NCI-H748 (cell line): ENCODE data around the gene WDR70.
"Not testable (repeated sequence)": the region's sequence is repeated elsewhere in the genome, so short reads cannot be mapped to it uniquely, and the experiment has no call there.

Experiments
- DNase-seq: peaks from one replicate; lab custom pipeline; 2025; ENCODE audit not compliant: unreplicated experiment; lab: John Stamatoyannopoulos, UW

WDR70 gene

DNA sequence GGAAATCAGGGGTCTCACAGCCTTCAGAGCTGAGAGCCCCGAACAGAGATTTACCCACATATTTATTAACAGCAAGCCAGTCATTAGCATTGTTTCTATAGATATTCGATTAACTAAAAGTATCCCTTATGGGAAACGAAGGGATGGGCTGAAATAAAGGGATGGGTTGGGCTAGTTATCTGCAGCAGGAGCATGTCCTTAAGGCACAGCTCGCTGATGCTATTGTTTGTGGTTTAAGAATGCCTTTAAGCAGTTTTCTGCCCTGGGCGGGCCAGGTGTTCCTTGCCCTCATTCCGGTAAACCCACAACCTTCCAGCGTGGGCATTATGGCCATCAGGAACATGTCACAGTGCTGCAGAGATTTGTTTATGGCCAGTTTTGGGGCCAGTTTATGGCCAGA lies 74.1 kb downstream of the WDR70 start:
- DNase-seq: not testable (repeated sequence)

- DNase-seq: not testable (repeated sequence)
Measured at GRCh38 chr5:37454402-37455055, 75.4 kb downstream of the WDR70 start.

DNA sequence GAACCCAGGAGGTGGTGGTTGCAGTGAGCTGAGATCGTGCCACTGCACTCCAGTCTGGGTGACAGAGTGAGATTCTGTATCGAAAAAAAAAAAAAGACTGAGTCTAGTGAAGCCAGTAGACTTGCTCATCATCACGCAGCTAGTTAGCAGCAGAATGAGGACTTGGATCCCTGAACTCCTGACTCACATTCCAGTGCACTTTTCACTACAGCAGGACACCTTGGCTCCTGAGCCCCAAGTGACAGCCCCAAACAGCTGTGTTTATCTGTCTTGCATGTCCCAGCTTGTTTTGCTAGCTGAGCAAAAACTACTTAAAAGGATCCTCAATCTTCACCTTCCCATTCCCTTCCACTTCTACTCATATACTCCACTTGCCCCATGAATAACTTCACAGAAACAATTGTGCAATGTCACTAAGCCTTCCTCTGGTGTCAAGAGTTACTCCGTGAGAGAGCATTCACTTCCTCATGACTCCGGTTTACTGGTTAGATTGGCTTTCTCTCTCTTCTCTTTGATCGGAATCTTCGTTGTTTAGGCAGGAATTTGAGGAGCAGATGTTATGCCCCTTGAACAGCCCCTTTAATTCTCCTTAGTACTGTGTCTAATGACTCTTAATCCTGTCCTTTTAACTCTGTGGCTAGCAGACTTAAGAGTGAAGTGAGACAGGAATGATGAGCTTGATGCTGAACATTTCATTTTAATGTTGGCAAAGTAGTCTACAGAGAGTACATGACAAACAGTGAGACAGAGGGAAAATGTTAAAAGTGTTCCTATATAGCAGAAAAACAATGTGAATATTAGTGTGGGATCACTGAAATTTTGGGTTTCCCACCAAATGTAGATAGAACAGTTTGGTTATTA lies 84.3 kb downstream of the WDR70 start:
- not testable (repeated sequence) for DNase-seq

DNA sequence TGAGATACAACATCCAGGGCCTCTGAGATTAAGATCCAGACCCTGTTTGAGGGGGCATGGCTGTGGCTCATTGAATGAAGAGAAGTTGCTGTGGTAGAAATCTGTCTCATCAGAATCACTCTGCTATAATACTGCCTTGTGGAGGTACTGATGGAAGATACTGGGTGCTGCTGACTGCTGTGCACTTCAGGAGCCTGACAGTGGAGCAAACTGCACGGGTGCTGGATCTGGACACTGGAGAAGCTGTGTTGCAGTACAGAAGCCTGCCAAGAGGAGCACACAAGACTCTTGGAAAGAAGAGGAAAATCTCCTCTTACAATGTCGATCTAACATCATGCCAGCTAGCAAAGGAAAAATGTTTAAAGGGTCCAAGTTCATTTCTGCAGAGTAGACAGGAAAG lies 85.5 kb downstream of the WDR70 start:
- not testable (repeated sequence) for DNase-seq

- not testable (repeated sequence) for DNase-seq
Measured at GRCh38 chr5:37469383-37469782, 90.3 kb downstream of the WDR70 start.

DNA sequence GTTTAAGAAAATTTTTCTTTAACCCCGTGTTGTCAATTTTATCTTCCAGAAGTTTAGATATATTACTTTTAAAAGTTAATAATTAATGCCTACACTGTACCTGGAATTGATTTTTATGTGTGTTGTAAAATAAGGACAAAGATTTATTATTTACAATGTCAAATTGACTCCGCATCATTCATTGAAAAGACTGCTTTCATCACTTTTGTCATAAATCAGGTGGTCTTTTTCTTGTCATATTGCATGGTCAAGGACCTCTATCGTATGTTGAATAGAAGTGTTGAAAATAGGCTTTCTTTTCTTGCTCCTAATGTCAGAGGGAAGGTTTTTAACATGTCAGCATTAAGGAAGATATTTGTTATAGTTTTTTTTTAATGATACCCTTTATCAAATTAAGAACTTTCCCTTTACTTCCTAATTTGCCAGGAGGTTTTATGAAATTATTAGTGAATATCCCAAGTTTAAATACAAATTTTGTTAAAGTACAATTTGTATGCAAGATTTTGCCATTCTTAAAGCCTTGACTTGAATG lies 92.6 kb downstream of the WDR70 start:
- DNase-seq: no peak

GRCh38 chr5:37477426-37477825 lies 98.3 kb downstream of the WDR70 start:
- no peak for DNase-seq

DNA sequence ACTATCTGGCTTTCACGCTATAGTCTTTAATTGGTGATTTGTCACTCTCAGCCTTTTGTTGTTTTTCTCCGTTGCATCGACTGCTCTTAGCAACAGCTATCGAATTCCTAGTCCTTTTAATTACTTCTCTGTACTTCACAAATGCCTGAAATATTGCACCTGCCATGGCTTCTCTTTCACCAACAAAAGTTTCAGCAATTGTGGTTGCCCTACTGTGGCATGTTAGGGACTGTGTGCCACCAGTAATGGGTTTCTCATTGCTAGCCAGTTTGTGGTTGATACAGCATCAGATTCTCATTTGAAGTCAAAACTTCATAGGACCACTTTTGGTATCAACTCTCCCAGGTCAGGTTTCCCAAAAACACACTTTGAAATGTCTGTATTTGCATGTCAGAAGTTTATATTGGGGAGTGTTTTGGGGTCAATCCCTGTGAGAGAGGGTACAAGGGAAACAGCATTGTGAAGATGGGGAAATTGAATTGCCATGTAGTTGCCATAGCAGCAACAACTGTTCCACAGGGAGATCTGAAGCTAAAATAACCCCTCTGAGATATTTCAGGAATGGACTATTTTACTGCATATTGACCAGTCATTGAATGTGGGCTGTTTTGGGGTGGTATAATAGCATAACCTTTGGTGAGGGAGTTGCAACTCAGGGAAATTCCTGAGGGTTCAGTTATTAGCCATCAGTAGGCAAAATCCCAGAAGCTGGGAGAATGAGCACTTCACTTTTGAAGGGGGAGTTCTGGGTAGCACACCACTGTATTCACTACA lies 99.2 kb downstream of the WDR70 start:
- DNase-seq: peak; percentile 35

DNA sequence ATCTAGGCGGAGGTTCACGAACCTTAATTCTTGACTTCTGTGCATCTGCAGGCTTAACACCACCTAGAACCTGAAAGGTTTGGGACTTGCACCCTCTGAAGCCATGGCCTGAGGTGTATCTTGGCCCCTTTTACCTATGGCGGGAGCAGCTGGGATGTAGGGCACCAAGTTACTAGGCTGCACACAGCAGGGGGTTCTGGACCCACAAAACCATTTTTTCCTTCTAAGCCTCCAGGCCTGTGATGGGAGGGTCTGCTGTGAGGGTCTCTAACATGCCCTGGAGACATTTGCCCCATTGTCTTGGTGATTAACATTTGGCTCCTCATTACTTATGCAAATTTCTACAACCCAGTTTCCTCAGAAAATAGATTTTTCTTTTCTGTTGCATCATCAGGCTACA lies 102.3 kb downstream of the WDR70 start:
- not testable (repeated sequence) for DNase-seq

- no peak for DNase-seq
Measured at GRCh38 chr5:37490120-37490810, 111.1 kb downstream of the WDR70 start.

- no peak for DNase-seq
Measured at GRCh38 chr5:37490931-37491330, 111.8 kb downstream of the WDR70 start.

DNA sequence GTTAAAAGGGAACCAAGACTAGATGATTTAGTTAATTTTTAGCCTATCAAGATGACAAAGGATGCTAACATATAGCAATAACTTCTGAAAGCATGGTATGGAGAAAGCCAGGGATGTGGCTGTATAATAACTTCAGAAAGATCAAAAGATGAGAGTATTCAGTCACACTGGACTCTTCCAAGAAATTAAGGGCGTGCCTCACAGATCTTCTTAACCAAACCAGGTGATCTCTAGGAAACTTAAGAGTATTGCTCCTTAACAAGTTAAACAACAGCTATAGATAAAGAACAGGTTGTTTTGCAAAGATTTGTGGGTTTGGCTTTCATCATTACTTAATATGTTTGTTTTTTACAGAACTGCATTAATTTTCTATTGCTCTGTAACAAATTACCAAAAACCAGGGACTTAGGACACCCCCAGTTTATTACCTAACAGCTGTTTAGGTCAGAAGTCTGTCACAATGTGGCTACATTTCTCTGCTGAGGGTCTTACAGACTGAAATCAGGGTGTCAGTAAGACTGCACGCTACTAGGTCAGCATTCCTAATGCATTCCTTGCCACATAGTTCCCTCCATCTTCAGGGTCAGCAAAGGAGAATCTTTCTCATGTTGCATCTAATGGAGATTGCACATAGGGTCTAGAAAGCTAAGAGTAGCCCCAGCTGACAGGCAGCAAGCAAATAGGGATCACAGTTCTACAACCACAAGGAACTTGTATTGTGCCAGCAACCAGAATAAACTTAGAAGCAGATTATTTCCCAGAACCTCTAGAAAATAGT lies 113.8 kb downstream of the WDR70 start:
- no peak for DNase-seq

DNA sequence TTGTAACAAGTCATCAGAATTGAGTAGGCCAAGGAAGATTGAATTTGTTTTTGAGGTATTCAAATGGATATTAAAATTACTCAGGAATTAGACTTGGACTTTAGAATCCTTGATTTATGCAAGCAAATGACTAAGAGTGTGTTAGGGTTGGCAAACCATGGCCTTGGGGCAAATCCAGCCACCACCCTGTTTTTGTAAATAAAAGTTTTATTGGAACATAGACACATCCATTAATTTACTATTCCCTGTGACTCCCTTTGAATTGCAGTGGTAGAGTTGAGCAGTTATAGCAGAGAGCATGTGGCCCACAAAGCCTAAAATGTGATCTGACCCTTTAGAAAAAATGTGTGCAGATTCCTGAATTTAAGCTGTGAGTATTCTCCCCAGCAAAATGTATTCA lies 115.6 kb downstream of the WDR70 start:
- DNase-seq: no peak

DNA sequence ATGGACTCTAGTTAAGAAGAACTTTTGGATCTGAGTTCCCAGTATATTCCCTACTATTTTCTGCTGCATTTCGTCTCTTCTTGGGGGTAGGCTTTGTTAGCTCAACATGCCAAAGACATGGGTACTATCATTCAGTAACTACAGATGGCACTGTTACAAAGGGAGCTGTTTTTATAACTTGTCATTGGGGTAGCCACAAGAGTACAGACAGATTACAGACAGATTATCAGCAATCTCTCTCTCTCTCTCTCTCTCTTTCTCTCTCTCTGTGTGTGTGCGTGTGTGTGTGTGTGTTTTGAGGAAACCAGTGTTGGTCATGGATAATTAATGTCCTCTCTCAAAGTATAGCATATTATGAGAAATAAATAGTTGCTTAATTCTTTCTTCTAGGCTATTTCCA lies 116.1 kb downstream of the WDR70 start:
- no peak for DNase-seq

DNA sequence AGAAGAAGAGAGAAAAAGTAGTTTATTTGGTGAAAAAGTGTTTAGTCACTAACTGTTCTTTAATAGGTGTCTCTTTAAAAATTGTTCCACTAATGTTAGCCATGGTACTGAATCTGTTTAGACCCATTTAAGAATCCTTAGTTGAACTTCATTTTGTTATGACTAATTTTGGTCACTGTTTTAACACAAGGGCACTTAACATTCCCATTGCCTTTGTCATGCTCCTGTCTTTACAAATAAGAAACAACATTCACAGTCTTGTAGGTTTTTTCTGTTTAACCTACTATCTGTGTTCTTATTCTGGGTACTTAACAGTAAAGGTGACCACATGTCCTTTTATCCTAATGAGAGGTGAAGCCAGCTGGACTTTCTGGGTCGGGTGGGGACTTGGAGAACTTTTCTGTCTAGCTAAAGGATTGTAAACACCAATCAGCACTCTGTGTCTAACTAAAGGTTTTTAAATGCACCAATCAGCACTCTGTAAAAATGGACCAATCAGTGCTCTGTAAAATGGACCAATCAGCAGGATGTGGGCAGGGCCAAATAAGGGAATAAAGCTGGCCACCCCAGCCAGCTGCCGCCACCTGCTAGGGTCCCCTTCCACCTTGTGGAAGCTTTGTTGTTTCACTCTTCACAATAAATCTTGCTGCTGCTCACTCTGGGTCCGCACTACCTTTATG lies 116.7 kb downstream of the WDR70 start:
- no peak for DNase-seq

GRCh38 chr5:37496902-37497445 lies 117.9 kb downstream of the WDR70 start:
- DNase-seq: no peak

DNA sequence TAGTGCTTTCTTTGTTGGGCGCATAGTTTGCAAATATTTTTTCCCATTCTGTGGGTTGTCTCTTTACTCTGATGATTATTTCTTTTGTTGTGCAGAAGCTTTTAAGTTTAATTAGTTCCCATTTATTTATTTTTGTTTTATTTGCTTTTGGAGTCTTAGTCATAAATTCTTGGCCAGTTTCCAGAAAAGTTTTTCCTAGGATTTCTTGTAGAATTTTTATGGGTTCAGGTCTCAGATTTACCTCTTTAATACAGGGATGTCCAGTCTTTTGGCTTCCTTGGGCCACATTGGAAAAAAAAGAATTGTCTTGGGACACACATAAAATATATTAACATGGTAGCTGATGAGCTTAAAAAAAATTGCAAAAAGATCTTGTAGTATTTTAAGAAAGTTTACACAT lies 122.0 kb downstream of the WDR70 start:
- no peak for DNase-seq

- no peak for DNase-seq
Measured at GRCh38 chr5:37506241-37506640, 127.1 kb downstream of the WDR70 start.

DNA sequence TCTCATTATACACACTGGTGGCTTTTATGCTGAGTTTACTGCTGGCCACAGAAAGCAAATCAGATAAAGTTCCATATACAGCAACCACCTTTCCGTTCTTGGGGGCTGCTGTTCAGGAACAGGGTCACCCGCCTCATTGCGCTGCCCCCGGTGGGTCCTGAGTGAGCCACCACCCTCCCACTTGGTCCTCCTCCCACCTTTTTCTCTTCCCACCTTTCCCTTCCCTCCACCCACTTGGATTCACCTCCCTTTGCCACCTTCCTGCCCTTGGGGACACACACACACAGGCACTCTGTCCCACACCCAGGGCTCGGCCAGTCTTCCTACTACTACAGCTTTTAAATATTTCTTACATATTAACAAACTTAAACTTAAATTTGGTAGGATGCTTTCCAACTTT lies 127.6 kb downstream of the WDR70 start:
- no peak for DNase-seq
